DMS153 treated with DMSO at 0.1 percent for 48 hours (cell line): ENCODE results near the gene NEBL.

Experiments used
- DNase-seq: peaks from one replicate; lab custom pipeline; 2025; ENCODE audit not compliant: unreplicated experiment; lab: John Stamatoyannopoulos, UW

NEBL gene

DNA sequence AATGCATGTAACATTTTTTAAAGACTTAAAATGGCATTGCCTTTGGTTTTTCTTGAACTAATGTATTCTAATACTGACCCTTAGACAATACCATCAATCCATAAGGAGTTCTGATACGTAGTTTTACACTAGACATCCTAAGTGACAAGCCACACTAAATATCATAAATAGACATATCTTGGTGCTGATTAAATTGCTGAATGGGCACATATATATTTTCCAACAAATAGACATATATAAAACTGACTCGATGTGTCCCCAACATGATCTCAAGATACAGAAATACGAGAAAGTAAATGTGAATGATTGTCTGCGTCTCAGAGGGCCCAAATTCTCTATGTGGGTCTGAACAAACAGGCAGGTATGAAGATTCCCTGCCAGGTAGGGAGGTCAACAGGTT is 99.8 kb downstream of the NEBL start:
- DNase-seq, result no peak

DNA sequence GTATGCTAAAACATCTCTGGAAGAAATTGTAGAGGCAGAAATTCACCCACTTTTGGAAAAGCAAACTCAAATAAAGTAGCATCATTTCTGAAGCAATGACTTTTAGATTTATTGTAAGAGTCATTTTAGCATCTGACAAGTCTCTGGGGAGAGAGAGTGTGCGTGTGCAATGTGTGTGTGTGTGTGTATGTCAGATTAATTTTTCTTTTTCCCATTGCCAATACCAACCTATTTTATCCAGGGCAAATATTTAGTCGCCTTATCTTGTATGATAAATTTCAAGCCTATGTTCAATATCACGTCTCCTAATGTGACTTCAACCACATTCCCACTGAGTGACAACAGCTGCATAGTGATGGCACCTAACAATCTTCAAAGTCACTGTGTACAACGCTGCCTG is 101.7 kb downstream of the NEBL start:
- no peak for DNase-seq

DNA sequence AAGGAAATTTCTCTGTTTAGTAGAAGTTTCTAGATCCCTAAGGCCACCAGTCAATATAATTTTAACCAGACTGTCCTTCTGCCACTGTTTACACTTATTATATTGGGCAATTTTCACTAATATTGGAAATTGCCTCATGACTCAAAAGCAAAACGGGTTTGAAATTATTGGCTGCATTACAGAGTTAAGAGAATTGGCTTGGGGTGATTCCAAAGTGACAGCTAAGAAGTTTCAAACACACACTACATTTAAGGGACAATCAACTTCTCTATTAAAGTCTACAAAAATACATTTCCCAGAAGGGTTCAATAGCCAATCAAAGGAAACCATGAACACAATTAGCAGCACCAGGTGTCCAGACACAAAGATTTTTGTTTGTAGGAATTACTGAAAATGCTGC is 111.9 kb downstream of the NEBL start:
- DNase-seq, result no peak

DNA sequence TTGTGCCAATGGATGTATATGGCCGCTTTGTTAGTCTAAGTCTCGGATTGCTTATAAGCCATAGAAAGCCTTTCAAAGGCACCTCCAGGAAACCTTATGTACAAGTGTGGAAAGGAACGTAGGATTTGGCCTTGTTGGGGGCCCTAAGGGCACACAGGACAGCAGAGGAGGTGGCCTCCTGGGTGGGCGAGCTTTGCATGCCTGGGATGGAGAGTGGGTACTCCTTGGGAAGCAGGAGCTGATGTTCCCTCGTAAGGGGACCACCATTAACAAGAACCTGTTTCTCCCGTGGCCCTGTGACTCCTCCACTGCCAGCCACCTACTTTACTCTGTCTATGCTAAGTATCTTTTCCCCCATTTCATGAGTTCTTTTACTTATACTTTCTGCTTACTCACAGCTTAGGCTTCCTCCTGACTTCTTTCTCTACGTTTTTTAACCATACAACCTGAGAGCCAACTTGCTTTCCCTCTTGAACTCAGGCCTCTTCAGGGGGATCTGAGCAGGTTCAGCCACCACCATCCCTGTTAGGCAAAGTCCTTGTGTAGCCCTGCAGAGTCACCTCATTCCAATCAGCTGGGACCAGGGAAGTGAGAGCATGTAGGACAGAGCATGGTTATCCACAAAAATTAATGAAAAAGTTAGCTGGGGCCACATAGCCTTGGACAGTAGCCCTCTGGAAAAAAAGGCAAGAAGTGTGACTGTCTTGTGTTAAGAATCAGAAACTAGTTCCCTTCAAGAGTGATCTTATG is 118.9 kb downstream of the NEBL start:
- no peak for DNase-seq

DNA sequence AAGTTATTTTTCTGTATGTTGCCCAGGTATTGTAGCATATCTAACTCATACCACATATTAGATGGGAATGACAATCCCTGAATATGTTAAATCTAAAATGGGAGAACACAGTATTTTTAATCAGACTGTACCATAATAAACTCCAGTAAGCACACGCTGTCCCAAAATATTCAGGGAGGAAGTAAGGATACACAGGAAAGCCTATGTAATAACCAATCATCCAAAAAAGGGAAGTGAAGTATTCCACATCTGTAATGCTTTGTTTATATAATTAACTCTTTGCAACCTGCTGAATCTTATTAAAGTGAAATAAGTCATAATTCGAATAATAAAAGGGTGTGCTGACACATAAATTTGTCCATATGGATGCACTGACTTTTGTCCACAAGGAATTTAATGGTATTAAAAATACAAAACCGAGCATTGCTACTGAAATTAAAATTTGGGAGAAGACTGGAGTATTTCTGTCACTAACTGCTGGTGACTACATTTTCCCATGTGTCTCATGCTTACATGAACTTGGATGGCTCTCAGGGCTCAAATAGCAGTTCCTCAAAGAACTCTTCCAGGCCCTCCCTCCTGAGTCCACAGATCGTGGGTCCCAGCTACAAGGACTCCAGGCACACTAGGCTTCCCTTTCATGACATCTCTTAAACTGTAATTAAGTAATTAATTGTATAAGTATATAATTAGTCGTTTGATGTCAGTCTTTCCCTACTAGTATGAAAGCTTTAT is 120.6 kb downstream of the NEBL start:
- no peak for DNase-seq

DNA sequence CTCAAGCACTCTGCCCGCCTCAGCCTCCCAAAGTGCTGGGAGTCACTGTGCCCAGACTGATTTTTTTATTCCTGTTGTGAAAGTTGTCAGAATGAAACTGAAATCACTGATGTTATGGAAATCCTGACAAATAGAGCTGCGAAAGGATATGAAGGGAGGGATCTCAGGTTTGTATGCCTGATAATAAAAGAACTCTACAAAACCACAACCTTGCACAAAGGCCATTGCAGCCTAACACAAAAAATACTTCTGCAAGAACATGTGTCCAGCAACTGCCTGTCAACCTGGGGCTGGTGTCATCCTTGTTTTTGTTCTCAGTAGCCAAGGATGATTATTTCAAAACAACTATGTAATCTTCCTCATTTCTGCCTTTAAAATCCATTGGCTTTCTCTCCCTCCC is 126.1 kb downstream of the NEBL start:
- no peak for DNase-seq

DNA sequence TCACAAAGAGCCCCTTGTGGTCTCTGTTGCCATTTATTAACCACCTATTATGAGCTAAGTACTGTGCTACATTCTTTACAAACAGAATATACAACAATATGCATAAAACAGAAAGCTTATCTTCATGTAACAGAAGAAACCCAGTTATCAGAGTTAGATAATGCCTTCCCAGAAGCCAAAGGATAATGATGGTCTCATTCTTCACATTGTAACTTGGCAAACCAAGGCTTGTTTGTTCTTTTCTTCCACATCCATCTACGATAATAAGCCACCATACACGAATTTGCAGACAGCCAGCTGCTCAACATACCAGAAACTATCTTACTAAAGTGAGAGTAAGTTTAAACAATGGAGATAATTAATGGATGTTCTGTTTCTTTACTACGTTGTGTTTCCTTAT is 127.6 kb downstream of the NEBL start:
- no peak for DNase-seq

DNA sequence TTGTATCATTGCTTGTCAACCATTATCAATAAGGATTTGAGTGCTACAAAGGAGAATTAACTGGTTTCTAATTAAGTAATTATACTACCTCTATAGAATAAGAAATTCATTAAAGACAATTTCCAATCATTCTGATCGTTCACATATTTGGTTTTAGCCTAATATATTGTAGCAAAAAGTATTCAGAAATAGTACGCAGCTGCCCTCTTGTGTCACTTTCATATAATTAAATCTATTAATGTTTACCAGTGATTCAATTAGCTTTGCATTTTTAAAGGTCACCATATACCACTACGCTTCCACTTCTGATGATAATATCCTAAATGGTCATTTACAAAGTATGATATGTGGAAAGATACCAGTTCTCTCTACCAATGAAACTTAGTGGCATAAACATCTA is 128.3 kb downstream of the NEBL start:
- no peak for DNase-seq

DNA sequence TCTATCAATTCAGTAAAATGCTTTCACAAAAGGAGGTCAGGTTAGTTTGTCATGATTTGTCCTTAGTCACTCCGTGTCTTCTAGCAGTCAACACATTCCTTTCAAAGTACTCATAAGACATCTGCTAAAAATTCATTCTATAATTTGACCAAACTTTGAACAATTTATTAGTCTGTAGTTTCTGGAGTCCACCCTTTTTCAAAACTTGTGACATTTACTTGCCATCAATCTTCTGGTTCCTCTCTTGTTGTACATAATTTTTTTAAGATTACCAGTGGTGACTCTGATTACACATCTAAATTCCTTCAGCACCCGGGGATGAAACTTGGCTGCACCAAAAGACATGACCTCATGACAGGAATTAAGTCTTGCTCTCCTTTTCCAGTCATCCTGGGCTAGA is 130.1 kb downstream of the NEBL start:
- DNase-seq, result no peak

DNA sequence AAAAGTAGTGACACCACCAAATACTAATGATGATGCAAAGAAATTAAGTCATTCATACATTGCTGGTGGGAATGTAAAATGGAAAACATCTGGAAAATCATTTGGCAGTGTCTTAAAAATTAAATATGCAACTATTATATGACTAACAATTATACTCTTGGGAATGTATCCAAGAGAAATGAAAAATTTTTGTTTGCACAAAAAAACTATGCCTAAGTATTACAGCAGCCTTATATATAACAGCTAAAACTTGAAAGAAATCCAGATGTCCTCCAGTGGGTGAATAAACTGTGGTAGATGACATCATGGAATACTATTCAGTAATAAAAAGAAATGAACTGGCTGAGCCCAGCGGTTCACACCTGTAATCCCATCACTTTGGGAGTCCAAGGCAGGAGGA is 132.0 kb downstream of the NEBL start:
- DNase-seq, result no peak

DNA sequence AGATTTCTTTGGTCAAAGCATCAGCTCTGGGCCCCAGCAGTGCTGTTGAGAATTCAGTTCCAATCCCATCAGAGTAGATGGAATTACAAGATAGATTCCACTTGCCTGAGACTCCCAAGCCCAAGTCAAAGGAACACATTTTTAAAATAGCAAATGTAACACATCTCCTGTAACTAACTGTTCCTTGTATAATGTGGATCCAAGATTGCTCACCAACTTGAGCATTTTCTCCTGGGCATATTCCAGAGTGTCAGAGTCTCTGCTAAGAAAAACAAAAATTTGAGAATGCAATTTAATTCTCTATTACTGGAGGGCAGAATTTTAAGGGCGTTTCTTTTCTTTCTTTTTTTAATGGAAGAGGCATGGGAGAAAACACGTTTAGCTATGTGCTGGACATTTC is 136.7 kb downstream of the NEBL start:
- DNase-seq, result no peak

DNA sequence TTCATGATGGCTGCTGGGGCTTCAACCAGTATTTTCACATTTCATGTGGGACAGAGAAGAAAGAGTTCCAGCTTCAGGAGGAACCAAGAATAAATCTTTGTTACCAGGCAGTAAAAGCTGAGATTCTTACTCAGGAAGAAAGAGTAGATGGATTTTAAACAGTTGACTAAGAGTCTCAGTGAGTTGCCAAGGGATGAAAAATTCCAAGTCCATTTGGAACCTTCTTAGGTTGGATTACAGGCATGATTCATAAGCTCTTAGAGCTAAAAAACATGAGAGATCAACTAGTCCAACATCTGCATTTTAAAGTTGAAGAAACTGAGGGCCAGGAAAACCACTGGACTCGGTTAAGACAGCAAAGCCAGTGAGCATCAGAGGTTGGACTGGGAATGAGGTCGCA is 148.6 kb downstream of the NEBL start:
- DNase-seq, result no peak

DNA sequence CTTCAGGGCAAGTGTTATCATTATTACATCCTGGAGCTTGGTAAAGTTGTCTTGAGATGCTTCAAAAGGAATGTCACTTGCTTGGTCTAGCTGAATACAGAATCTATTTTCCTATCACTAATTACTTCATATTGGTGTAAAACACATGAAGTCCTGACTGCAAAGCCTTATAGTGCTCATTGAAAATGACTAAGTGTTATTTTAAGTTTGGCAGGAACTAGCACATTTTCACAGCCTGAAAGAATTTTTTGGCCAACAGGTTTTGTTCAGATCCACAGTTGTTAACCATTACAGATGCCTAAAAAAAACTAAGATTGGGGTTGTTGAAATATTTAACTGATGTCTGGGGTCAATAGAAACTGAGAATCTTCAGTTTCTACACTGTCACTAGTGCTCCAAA is 149.3 kb downstream of the NEBL start:
- no peak for DNase-seq

DNA sequence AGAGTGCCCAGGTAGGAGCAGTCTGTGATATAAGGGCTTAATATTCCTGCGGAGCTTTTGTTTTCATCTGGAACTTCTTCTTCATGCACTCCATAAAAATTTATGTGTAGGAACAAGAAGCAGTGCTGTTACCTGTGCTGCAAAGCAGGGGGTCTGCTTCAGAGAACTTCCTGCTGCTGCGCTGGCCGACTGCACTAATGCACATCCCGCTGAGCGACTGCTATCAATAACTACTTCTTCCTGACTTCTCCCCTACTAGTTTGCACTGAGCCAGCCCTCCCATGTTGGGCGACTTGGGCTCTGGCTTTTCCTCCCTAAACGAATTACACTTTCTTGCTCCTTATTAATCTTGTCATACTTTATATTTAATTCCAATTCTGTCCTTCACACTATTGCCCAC is 150.3 kb downstream of the NEBL start:
- DNase-seq, result no peak

DNA sequence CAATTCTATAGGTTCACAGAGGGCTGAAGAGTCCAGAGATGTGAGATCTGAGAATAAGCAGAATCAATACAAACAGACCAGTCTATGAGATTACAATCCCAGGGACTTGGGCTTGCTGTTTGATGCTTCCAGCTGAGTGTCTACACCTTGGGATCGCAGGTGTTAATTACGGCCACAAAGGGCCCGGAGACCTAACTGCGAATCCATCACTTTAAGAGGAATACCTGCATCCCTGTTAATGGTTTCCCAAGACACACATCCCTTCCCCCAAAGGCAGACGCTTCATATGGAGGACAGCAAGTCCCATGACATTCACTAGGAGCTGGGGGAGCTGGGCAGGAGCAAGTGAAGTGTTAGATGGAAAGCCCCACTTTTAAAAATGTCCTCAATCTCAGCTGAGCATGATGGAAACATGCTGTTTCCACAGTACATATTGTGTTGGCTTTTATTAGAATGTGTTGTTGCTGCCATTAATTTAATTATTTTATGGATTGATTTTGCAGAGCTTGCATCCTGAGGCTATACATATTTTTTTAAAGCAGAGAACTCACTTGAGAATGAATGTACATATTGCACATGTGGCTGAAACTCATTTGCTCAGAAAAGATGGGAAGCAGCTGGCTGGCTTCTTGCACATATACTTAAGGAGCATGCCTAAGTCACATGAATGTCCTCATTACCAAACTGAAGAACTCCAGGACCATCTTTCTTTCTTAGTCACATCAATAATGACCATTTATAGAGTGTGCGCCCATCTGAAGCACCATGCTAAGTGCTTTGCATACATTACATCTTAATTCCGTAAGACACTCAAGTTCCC is 151.3 kb downstream of the NEBL start:
- DNase-seq, result no peak

DNA sequence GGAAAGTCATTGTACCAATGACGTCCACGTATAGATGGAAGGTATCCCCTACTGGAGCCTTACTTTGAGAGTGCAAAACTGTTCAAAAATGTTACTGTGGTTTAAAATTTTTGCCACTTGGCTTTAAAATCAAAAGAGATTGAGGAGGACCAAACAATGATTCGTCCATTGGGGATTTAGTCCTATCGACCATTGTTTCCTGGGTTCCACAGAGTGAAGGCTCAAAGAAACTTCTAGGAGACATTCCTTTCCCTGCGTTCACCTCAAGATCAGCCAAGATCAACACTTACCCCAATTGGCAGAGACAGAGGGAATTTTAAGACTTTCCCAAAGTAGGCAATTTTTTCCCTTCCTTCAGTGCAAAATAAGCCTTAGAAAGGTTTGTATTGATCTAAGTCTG is 152.3 kb downstream of the NEBL start:
- no peak for DNase-seq

DNA sequence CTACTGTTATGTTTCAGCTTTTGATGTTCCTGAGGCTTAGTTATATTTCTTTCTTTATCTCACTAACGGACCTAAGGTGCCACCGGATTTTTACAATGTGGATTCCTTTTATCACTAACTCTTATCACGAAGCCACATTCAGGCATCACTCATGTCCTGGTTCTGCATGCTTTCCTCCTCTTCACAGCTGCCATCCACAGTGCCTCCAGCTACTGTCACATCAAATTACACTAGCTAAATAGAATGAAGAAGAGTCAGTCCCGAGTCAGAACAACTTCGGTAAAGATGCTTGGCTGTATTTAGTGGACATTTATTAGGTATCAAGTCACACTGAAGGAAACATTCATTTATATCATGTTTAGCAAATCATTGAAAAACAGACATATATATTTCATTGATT is 153.2 kb downstream of the NEBL start:
- DNase-seq, result no peak

DNA sequence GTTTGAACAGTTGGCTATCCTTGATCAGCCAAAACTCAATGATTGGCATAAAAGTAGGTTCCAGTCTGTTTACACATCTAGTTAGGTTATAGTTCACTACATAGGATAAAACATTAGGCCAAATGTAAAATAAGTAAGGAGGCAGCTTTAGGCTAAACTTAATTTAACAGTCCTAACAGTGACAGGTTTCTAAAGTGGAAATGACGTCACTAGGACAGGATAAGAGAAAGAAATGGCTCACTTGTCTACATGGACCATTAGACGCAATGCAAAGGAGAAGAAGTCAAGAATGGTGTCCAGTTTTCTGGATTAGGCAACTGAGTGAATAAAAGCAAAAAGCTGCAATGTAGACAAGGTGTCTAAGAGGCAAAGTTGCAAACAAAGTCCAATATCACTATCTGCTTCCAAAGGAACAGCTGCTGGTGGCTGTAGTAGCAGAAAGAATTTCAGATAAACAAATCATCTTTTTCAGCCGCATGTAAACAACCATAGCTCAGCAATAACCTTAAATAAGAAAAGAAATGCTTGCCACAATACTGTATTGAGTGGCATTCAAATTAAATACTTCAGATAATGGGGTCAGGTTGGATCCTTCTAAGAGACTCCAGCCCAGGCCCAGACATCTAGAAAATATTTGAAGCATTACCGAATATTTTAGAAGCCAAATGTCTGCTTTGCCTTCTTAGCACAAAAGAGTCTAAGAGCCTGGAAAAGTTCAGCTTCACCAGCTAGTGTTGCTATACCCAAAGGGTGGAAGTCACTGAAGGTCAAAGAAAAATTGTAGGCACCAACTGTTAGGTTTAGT is 154.2 kb downstream of the NEBL start:
- no peak for DNase-seq

DNA sequence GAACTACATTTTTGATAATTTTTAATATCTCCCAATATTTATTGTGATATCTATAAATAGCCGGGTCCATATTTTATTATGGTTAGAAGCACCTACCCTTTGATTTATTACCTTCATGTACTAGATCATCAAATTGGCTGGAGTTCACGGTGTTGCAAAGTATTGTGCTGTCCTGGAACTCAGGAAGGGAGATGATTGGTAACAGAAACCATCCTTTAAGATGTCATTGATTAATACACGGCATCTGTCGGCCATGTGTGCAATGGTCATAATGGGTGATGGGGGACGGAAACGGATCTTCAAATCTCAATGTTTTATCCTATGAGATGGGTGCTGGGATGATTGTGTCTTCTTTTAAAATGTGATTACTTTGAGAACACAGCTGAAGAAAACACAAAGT is 157.0 kb downstream of the NEBL start:
- no peak for DNase-seq

DNA sequence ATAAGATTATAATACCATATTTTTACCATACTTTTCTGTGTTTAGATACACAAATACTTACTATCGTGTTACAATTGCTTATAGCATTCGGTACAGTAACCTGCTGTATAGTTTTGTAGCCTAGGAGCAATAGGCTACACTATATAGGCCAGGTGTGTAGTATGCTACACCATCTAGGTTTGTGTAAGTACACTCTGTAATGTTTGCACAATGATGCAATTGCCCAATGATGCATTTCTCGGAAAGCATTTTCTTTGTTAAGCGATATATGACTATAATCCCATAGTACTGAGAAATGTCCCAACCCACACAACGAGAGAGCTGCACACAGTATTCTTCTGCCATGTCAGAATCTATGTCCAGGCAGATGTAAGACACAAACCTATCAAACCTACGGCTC is 160.0 kb downstream of the NEBL start:
- no peak for DNase-seq
